Activated CD4-positive, alpha-beta memory T cell treated with anti-CD3 and anti-CD28 coated beads, Interleukin-2, amount 10 ng/mL, durations not matched to agents 7 days and 5 days (primary cell): ENCODE data around the gene PLCE1. TPM values are rescaled to one million over a fixed set of nuclear protein-coding genes. Genes with fewer than 3 reads are reported as not detected.
"Not testable (repeated sequence)": the region's sequence is repeated elsewhere in the genome, so short reads cannot be mapped to it uniquely, and the experiment has no call there.

Experiments
- CTCF ChIA-PET: fragments of 350-600 bp; sonication (Branson Sonifier 250); formaldehyde crosslinking; loops from one replicate; lab custom pipeline; 2021; ENCODE audit warnings: antibody characterized with exemption, inconsistent platforms; lab: Charles Lee
- POLR2A ChIA-PET: fragments of 350-600 bp; sonication (Branson Sonifier 250); formaldehyde crosslinking; loops from one replicate; lab custom pipeline; 2021; ENCODE audit warnings: antibody characterized with exemption; lab: Charles Lee
- DNase-seq: peaks from one replicate; pipeline ENCODE4 v3.0.0-alpha.2; 2020
- H3K27ac Mint-ChIP-seq: one replicate; pipeline ENCODE4 v1.8.0; 2021; ENCODE audit warnings: mild to moderate bottlenecking, mixed read lengths
- H3K27me3 Mint-ChIP-seq: one replicate; pipeline ENCODE4 v1.8.0; 2021; ENCODE audit warnings: mixed read lengths
- H3K36me3 Mint-ChIP-seq: one replicate; pipeline ENCODE4 v1.8.0; 2021; ENCODE audit warnings: low read depth, mixed read lengths
- H3K4me1 Mint-ChIP-seq: one replicate; pipeline ENCODE4 v1.8.0; 2021; ENCODE audit warnings: mixed read lengths
- H3K4me3 Mint-ChIP-seq: one replicate; pipeline ENCODE4 v1.8.0; 2021; ENCODE audit warnings: mild to moderate bottlenecking, mixed read lengths
- H3K9me3 Mint-ChIP-seq: one replicate; pipeline ENCODE4 v1.8.0; 2021; ENCODE audit warnings: mixed read lengths
- total RNA-seq, 2 experiments: library from RNA; stranded (reverse); gene quantifications; one replicate each; pipeline ENCODE4 v1.2.3, GENCODE V29; 2021

The PLCE1 gene
- under 1 TPM; 0.03 to 0.08 TPM for total RNA-seq

GRCh38 chr10:93993782-93994437, at the start of gene PLCE1:
TSS of gene PLCE1 (plus strand) at chr10:93993931. CDS start at chr10:94031047, 37,116 bp downstream.
- Mint-ChIP-seq H3K9me3 (no peaks in the 10 kb centered on the region), H3K27ac (no peak within 1 kb of the TSS), H3K36me3 (no peaks in the 10 kb centered on the region), H3K4me3 (peak within 1 kb of the TSS; percentile 40), H3K4me1 (peaks cover 5% of the 10 kb centered on the region), H3K27me3 (peaks cover 52% of the 10 kb centered on the region)
- CTCF ChIA-PET = no interaction called here
- DNase-seq = no peak
- POLR2A ChIA-PET = no interaction called here

DNA sequence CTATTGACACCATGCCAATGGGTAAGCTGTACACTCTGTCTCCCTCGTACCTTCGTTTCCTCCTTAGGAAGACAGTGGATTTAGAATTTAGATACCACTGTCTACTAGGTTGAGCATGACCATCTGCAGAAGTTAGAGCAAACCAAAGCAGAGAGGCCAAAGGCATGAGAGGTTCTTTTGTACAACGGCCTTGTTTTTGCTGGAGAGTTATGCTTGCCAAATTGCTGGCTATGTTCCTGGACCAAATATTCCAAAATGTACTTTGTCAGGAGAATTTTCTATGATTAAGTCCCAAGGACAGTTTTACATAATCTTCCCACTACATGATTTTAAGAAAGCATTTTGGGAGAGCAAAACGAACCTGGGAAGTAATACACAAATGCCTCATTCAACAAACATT, 47.9 kb upstream of the PLCE1 start:
- no peaks in the 10 kb centered on the region for H3K27me3 Mint-ChIP-seq
- POLR2A ChIA-PET = no interaction called here
- DNase-seq = no peak

DNA sequence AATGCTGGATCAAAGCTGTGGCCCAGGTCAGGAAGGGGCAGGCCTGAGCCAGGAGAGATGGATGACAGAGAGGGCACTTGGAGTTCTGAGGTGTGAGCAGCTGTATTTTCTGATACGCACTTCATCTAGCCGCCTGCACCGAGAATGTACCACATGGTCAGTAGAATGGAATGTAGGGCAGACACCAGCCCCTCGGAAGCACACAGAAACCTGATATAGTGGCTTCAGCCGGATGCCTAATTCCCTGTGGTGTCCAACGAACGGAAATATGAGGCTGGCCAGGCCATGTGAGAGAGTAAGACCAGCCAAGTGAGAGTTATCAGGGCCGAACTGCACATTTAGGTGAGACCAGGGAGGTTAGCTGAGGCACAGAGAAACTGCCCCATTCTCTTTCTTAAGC, 46.7 kb upstream of the PLCE1 start:
- Mint-ChIP-seq H3K36me3 (no peaks in the 10 kb centered on the region), H3K4me1 (no peaks in the 10 kb centered on the region)

More for the DNA sequence above, 47.9 kb upstream of the PLCE1 start:
- H3K4me1 Mint-ChIP-seq = no peaks in the 10 kb centered on the region
- H3K36me3 Mint-ChIP-seq = no peaks in the 10 kb centered on the region
- CTCF ChIA-PET = no interaction called here
- H3K27ac Mint-ChIP-seq = no peak overlapping the region
- no peaks in the 10 kb centered on the region for H3K9me3 Mint-ChIP-seq
- H3K4me3 Mint-ChIP-seq = no peak overlapping the region

DNA sequence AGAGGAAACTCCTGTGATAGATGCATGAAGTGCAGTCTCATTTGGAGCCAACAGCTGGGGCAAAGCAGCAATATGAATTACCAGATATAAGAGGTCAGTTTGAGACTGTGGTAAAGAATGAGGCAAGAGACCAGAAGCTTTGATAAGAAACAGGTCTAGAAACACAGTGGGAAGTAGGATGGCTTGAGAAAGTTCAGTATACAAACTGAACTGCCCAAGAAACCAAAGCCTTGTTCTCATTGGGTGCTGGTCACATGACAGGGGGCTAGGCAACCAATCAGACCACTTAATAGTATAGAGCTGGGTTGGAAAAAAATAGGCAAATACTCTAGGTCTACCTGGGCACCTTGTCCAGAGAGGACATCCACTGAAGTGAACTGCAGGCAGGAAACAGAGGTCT, 46.2 kb upstream of the PLCE1 start:
- POLR2A ChIA-PET = no interaction called here

More for the DNA sequence above, 46.7 kb upstream of the PLCE1 start:
- POLR2A ChIA-PET = no interaction called here
- no peak overlapping the region for H3K4me3 Mint-ChIP-seq
- H3K27me3 Mint-ChIP-seq = no peaks in the 10 kb centered on the region
- DNase-seq = no peak
- CTCF ChIA-PET = no interaction called here
- no peak overlapping the region for H3K27ac Mint-ChIP-seq
- H3K9me3 Mint-ChIP-seq = no peaks in the 10 kb centered on the region

DNA sequence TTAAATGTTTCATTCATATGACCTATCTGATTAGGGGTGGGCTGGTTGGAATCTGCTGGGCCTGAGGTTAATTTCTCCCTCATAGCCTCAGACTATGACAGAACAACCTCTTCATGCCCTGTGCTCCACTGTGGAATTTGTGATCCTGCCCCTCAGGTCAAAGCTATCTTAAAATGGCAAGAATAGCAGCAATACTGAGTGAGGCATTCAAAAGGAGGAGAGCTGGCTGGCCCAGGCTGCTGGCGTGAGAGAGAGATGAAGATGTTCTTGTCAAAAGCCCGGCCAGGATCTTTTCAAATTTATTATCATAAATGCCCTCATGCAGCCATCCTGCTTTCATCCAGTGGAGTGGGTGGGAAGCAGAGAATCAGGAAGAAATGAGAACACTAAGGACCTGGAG, 41.8 kb upstream of the PLCE1 start:
- ChIA-PET CTCF (no interaction called here), POLR2A (no interaction called here)
- no peak for DNase-seq
- Mint-ChIP-seq H3K4me1 (no peaks in the 10 kb centered on the region), H3K36me3 (no peaks in the 10 kb centered on the region), H3K4me3 (no peak overlapping the region), H3K27ac (no peak overlapping the region), H3K9me3 (no peaks in the 10 kb centered on the region), H3K27me3 (no peaks in the 10 kb centered on the region)

More for the DNA sequence above, 46.2 kb upstream of the PLCE1 start:
- CTCF ChIA-PET = no interaction called here
- H3K4me1 Mint-ChIP-seq = no peaks in the 10 kb centered on the region
- H3K9me3 Mint-ChIP-seq = no peaks in the 10 kb centered on the region
- H3K4me3 Mint-ChIP-seq = no peak overlapping the region
- no peak for DNase-seq
- H3K27me3 Mint-ChIP-seq = no peaks in the 10 kb centered on the region
- H3K27ac Mint-ChIP-seq = no peak overlapping the region
- no peaks in the 10 kb centered on the region for H3K36me3 Mint-ChIP-seq

- ChIA-PET POLR2A (no interaction called here), CTCF (interaction anchor here (0.8 to 1.4 kb wide), 2 partner anchors 33 to 38 kb away, joined by 3 to 5 read pairs; no protein-coding TSS in a partner anchor)
- H3K36me3 Mint-ChIP-seq = no peaks in the 10 kb centered on the region
- no peaks in the 10 kb centered on the region for H3K4me1 Mint-ChIP-seq
- H3K9me3 Mint-ChIP-seq = no peaks in the 10 kb centered on the region
- no peaks in the 10 kb centered on the region for H3K27me3 Mint-ChIP-seq
- H3K27ac Mint-ChIP-seq = no peak overlapping the region
- DNase-seq = no peak
- H3K4me3 Mint-ChIP-seq = no peak overlapping the region
Measured at GRCh38 chr10:93954299-93954698, 39.4 kb upstream of the PLCE1 start.

DNA sequence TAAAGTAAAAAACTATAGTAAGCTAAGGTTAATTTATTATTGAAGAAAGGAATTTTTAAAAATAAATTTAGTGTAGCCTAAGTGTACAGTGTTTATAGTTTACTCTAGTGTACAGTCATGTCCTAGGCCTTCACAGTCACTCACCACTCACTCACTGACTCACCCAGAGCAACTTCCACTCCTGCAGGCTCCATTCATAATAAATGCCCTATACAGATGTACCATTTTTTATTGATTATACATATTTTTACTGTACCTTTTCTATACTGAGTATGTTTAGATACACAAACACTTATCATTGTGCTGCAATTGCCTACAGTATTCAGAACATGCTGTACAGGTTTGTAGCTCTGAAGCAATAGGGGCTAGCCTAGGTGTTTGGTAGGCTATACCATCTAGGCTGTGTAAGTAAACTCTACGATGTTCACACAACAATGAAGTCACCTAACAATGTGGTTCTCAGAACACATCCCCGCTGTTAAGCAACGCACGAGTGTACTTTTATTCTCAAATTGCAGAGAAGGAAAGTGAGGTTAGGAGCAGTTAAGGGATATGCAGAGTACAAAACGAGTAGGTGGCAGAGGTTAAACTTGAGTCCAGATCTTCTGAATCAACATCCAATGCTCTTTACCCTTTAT, 38.9 kb upstream of the PLCE1 start:
- Mint-ChIP-seq H3K27me3 (no peaks in the 10 kb centered on the region), H3K27ac (no peak overlapping the region), H3K9me3 (no peaks in the 10 kb centered on the region), H3K4me3 (no peak overlapping the region), H3K36me3 (no peaks in the 10 kb centered on the region), H3K4me1 (no peaks in the 10 kb centered on the region)
- no peak for DNase-seq
- CTCF ChIA-PET = interaction anchor here (0.8 to 1.4 kb wide), 2 partner anchors 33 to 38 kb away, joined by 3 to 5 read pairs; no protein-coding TSS in a partner anchor
- POLR2A ChIA-PET = no interaction called here

DNA sequence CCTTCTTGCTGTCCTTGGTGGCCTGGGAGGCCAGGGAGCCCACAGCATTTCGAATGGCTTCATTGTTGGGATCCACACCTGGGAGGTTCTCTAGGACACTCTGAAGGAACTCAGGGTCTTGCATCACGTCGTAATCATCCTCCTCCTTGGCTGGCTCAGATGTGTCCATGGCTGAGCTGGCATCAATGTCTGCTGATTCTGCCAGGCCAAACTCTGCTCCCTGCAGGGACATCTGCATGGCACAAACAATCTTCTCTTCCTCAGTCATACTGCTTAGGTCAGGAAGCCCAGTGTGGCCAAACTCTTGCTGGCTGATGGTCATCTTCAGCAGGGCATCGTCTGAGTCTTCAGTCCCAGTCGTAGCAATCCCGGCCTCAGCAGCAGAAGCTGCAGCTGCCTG, 34.9 kb upstream of the PLCE1 start:
- Mint-ChIP-seq H3K4me3 (no peak overlapping the region), H3K9me3 (no peaks in the 10 kb centered on the region), H3K27ac (no peak overlapping the region), H3K36me3 (no peaks in the 10 kb centered on the region), H3K4me1 (no peaks in the 10 kb centered on the region), H3K27me3 (no peaks in the 10 kb centered on the region)
- no peak for DNase-seq
- POLR2A ChIA-PET = no interaction called here
- CTCF ChIA-PET = no interaction called here

GRCh38 chr10:93960988-93961387, 32.7 kb upstream of the PLCE1 start:
- H3K4me1 Mint-ChIP-seq, DNase-seq, H3K27ac Mint-ChIP-seq, POLR2A ChIA-PET, H3K27me3 Mint-ChIP-seq, H3K4me3 Mint-ChIP-seq, H3K9me3 Mint-ChIP-seq, H3K36me3 Mint-ChIP-seq: not testable (repeated sequence)
- CTCF ChIA-PET = interaction anchor here (0.5 kb wide), 1 partner anchor 25 kb away, joined by 4 read pairs; no protein-coding TSS in a partner anchor

- no peaks in the 10 kb centered on the region for H3K9me3 Mint-ChIP-seq
- H3K36me3 Mint-ChIP-seq = no peaks in the 10 kb centered on the region
- no peaks in the 10 kb centered on the region for H3K4me1 Mint-ChIP-seq
- ChIA-PET POLR2A (no interaction called here), CTCF (interaction anchor here (0.9 kb wide), 1 partner anchor 481 kb away, joined by 3 read pairs; no protein-coding TSS in a partner anchor)
- no peak for DNase-seq
- no peaks in the 10 kb centered on the region for H3K27me3 Mint-ChIP-seq
- no peak overlapping the region for H3K4me3 Mint-ChIP-seq
- H3K27ac Mint-ChIP-seq = no peak overlapping the region
Measured at GRCh38 chr10:93962973-93963372, 30.8 kb upstream of the PLCE1 start.

- Mint-ChIP-seq H3K27ac (no peak overlapping the region), H3K9me3 (no peaks in the 10 kb centered on the region), H3K4me3 (no peak overlapping the region), H3K27me3 (no peaks in the 10 kb centered on the region), H3K4me1 (no peaks in the 10 kb centered on the region), H3K36me3 (no peaks in the 10 kb centered on the region)
- POLR2A ChIA-PET = no interaction called here
- CTCF ChIA-PET = interaction anchor here (0.9 kb wide), 1 partner anchor 481 kb away, joined by 3 read pairs; no protein-coding TSS in a partner anchor
- no peak for DNase-seq
Measured at GRCh38 chr10:93963434-93963833, 30.3 kb upstream of the PLCE1 start.

DNA sequence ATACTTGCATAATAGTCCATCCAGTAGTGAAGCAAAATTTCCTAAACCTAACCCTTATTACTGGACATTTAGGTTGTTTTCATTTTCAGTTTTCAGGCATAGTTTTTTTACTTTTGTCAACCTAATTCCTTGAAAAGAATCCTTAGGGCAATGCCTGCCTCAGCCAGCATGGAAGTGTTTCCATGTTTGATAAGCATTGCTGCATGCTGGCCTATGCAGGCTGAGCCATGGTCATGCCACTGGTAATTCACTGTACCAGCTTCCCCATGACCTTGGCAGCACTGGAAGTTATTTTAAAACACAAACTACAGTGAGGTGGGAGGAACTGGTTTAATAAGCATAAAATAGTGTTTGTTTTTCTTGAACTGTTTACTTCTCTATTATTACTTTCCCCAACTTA, 27.8 kb upstream of the PLCE1 start:
- POLR2A ChIA-PET = no interaction called here
- CTCF ChIA-PET = no interaction called here
- Mint-ChIP-seq H3K36me3 (no peaks in the 10 kb centered on the region), H3K4me3 (no peak overlapping the region), H3K9me3 (no peaks in the 10 kb centered on the region), H3K4me1 (no peaks in the 10 kb centered on the region), H3K27ac (no peak overlapping the region), H3K27me3 (no peaks in the 10 kb centered on the region)
- no peak for DNase-seq

DNA sequence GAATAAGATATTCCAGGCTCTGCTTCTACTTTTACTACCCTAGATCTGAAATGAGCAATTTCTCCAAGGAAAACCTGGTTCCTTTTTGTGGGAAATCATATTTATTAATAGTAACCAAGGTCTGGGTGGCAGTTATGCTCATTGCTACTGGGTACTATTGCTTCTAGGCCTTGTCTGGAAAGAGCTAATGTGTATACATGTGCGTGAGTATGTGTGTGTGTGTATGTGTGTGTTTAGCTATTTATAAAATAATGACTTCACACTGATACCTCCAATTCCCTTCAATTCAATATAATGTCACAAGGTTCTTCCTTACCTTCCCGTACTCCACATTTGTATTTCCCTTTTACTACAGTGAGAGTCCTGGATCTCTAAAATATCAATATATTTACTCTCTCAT, 26.0 kb upstream of the PLCE1 start:
- Mint-ChIP-seq H3K4me1 (no peaks in the 10 kb centered on the region), H3K9me3 (no peaks in the 10 kb centered on the region), H3K4me3 (no peak overlapping the region), H3K27me3 (no peaks in the 10 kb centered on the region), H3K27ac (no peak overlapping the region), H3K36me3 (no peaks in the 10 kb centered on the region)
- no peak for DNase-seq
- POLR2A ChIA-PET = no interaction called here
- CTCF ChIA-PET = no interaction called here
